CD8-positive, alpha-beta memory T cell (primary cell): ENCODE results near the gene RRAS. TPM values are rescaled to one million over a fixed set of nuclear protein-coding genes. Genes with fewer than 3 reads are reported as not detected.

Source experiments
- polyA plus RNA-seq: library from polyadenylated mRNA; unstranded; fragments of 300-500 nt; fragmentation: Illumina TruSeq; gene quantifications from one replicate; pipeline ENCODE4 v1.2.3, GENCODE V29; 2021
- total RNA-seq, 2 experiments: library from RNA; stranded (reverse); gene quantifications; one replicate each; pipeline ENCODE4 v1.2.3, GENCODE V29; 2021

The RRAS gene
- total and polyA plus RNA-seq, 3 experiments from 2014 or later: 5.3 to 16.0 (median 5.8) TPM

Other genes starting within 250 kb of the RRAS start
- not detected for gene PTH2, start 216.7 kb downstream of the RRAS start, total RNA-seq
- gene PTH2, start 216.7 kb downstream of the RRAS start, polyA plus RNA-seq: not detected
- gene GFY, start 214.8 kb downstream of the RRAS start, total RNA-seq: not detected
- not detected for gene GFY, start 214.8 kb downstream of the RRAS start, polyA plus RNA-seq
- gene SLC17A7, start 198.6 kb downstream of the RRAS start, total RNA-seq: under 1 TPM; 0.07 to 0.09 TPM
- gene SLC17A7, start 198.6 kb downstream of the RRAS start, polyA plus RNA-seq: not detected
- 100 to 1,000 TPM; 132 to 138 TPM for gene PIH1D1, start 188.3 kb downstream of the RRAS start, total RNA-seq
- gene PIH1D1, start 188.3 kb downstream of the RRAS start, polyA plus RNA-seq: 81.8 TPM
- 10 to 100 TPM; 46.7 to 51.8 TPM for gene ALDH16A1, start 186.9 kb downstream of the RRAS start, total RNA-seq
- 32.5 TPM for gene ALDH16A1, start 186.9 kb downstream of the RRAS start, polyA plus RNA-seq
- 10 to 100 TPM; 63.9 to 71.5 TPM for gene FLT3LG, start 165.9 kb downstream of the RRAS start, total RNA-seq
- gene FLT3LG, start 165.9 kb downstream of the RRAS start, polyA plus RNA-seq: 148 TPM
- 1,000 to 10,000 TPM; 3,865 to 3,912 TPM for gene RPL13A, start 152.5 kb downstream of the RRAS start, total RNA-seq
- 2,679 TPM for gene RPL13A, start 152.5 kb downstream of the RRAS start, polyA plus RNA-seq
- gene RPS11, start 143.7 kb downstream of the RRAS start, total RNA-seq: 1,000 to 10,000 TPM; 2,863 to 2,871 TPM
- gene RPS11, start 143.7 kb downstream of the RRAS start, polyA plus RNA-seq: 1,959 TPM
- gene FCGRT, start 127.5 kb downstream of the RRAS start, total RNA-seq: 10 to 100 TPM; 16.2 to 16.3 TPM
- gene FCGRT, start 127.5 kb downstream of the RRAS start, polyA plus RNA-seq: 52.4 TPM
- 1 to 10 TPM; 1.4 to 1.7 TPM for gene RCN3, start 112.1 kb downstream of the RRAS start, total RNA-seq
- gene RCN3, start 112.1 kb downstream of the RRAS start, polyA plus RNA-seq: 2.1 TPM
- gene NOSIP, start 59.6 kb downstream of the RRAS start, total RNA-seq: 10 to 100 TPM; 62.5 to 64.3 TPM
- 414 TPM for gene NOSIP, start 59.6 kb downstream of the RRAS start, polyA plus RNA-seq
- 1 to 10 TPM; 1.2 TPM for gene PRRG2, start 58.8 kb downstream of the RRAS start, total RNA-seq
- 0.24 TPM for gene PRRG2, start 58.8 kb downstream of the RRAS start, polyA plus RNA-seq
- 10 to 100 TPM; 25.9 to 27.5 TPM for gene PRR12, start 49.0 kb downstream of the RRAS start, total RNA-seq
- 0.81 TPM for gene PRR12, start 49.0 kb downstream of the RRAS start, polyA plus RNA-seq
- 10 to 100 TPM; 79.2 to 79.7 TPM for gene SCAF1, start 2.1 kb upstream of the RRAS start, total RNA-seq
- gene SCAF1, start 2.1 kb upstream of the RRAS start, polyA plus RNA-seq: 3.2 TPM
- gene IRF3, start 25.7 kb upstream of the RRAS start, total RNA-seq: 100 to 1,000 TPM; 118 to 127 TPM
- 81.7 TPM for gene IRF3, start 25.7 kb upstream of the RRAS start, polyA plus RNA-seq
- gene BCL2L12, start 25.8 kb upstream of the RRAS start, total RNA-seq: 10 to 100 TPM; 68.2 to 70.9 TPM
- gene BCL2L12, start 25.8 kb upstream of the RRAS start, polyA plus RNA-seq: 18.9 TPM
- gene PRMT1, start 37.1 kb upstream of the RRAS start, total RNA-seq: 100 to 1,000 TPM; 529 to 537 TPM
- 135 TPM for gene PRMT1, start 37.1 kb upstream of the RRAS start, polyA plus RNA-seq
- gene ADM5, start 49.5 kb upstream of the RRAS start, total RNA-seq: 1 to 10 TPM; 6.9 to 7.2 TPM
- 0.91 TPM for gene ADM5, start 49.5 kb upstream of the RRAS start, polyA plus RNA-seq
- gene CPT1C, start 51.0 kb upstream of the RRAS start, total RNA-seq: under 1 TPM; 0.66 to 0.84 TPM
- not detected for gene CPT1C, start 51.0 kb upstream of the RRAS start, polyA plus RNA-seq
- under 1 TPM; 0.42 to 0.79 TPM for gene TSKS, start 123.2 kb upstream of the RRAS start, total RNA-seq
- not detected for gene TSKS, start 123.2 kb upstream of the RRAS start, polyA plus RNA-seq
- 10 to 100 TPM; 82.5 to 87.7 TPM for gene AP2A1, start 126.9 kb upstream of the RRAS start, total RNA-seq
- gene AP2A1, start 126.9 kb upstream of the RRAS start, polyA plus RNA-seq: 10.1 TPM
- gene FUZ, start 173.1 kb upstream of the RRAS start, total RNA-seq: 10 to 100 TPM; 26.1 to 30.1 TPM
- gene FUZ, start 173.1 kb upstream of the RRAS start, polyA plus RNA-seq: 4.5 TPM
- gene MED25, start 178.1 kb upstream of the RRAS start, total RNA-seq: 10 to 100 TPM; 42.3 to 47.2 TPM
- 23.7 TPM for gene MED25, start 178.1 kb upstream of the RRAS start, polyA plus RNA-seq
- gene PTOV1, start 211.0 kb upstream of the RRAS start, total RNA-seq: 10 to 100 TPM; 91.9 to 93.7 TPM
- gene PTOV1, start 211.0 kb upstream of the RRAS start, polyA plus RNA-seq: 47.7 TPM
- 10 to 100 TPM; 91.6 to 98.7 TPM for gene PNKP, start 227.4 kb upstream of the RRAS start, total RNA-seq
- gene PNKP, start 227.4 kb upstream of the RRAS start, polyA plus RNA-seq: 28.4 TPM
- 10 to 100 TPM; 32.8 to 33.6 TPM for gene AKT1S1, start 237.2 kb upstream of the RRAS start, total RNA-seq
- 4.7 TPM for gene AKT1S1, start 237.2 kb upstream of the RRAS start, polyA plus RNA-seq
- 10 to 100 TPM; 31.7 to 33.5 TPM for gene TBC1D17, start 237.6 kb upstream of the RRAS start, total RNA-seq
- gene TBC1D17, start 237.6 kb upstream of the RRAS start, polyA plus RNA-seq: 16.8 TPM